Measurements from ENCODE around the gene CLEC6A. TPM values are rescaled to one million over a fixed set of nuclear protein-coding genes. Genes with fewer than 3 reads are reported as not detected.
"Not testable (repeated sequence)": the region's sequence is repeated elsewhere in the genome, so short reads cannot be mapped to it uniquely, and the experiment has no call there.

Gene CLEC6A
- polyA plus RNA-seq, 1 experiment = not detected

- Histone ChIP-seq H3K27me3 (ENCODE audit: control insufficient read depth, insufficient read depth, low read length) (no peaks in the 10 kb centered on the region), H3K27ac (ENCODE audit: low read depth, low read length) (no peak overlapping the region), H3K9me3 (ENCODE audit: control insufficient read depth, insufficient read depth, low read length) (no peaks in the 10 kb centered on the region), H3K4me3 (ENCODE audit: low read depth, low read length) (no peak overlapping the region)
- no peak for TF ChIP-seq CTCF (IDR thresholded peaks at IDR 0.05; ENCODE audit: low read depth, low read length)
- ChIA-PET POLR2A (no interaction called here), CTCF (no interaction called here)
- no peak for DNase-seq (ENCODE audit: low read depth, low spot score)
Measured at GRCh38 chr12:8475508-8476203, 19.9 kb downstream of the CLEC6A start.

DNA sequence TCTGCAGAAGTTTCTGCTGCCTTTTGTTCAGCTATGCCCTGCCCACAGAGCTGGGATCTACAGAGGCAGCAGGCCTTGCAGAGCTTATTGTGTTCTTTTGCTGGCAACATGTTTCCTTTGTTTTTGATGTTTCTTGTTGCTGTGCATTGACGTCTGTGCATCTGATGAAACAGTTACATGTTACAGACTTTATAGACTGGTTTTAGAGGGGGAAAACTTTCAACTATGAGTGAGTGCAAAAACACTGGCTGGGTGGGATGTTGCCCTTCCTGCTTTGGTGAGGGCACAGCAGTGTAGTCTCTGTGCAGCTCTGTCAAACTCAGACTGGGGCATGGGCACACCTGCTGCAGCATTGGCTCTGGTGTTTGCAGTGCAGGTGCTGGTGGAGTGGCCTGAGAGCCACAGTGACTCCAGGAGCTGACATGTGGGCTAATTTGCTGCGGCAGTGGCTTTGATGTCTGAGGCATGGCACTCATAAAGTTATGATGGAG is 26.9 kb downstream of the CLEC6A start:
- TF ChIP-seq CTCF (IDR thresholded peaks at IDR 0.05; ENCODE audit: low read depth, low read length) = no peak
- H3K4me3 ChIP-seq (ENCODE audit: low read depth, low read length) = no peak overlapping the region
- ChIA-PET CTCF (no interaction called here), POLR2A (no interaction called here)
- DNase-seq (ENCODE audit: low read depth, low spot score) = no peak
- peaks cover 5% of the 10 kb centered on the region for H3K9me3 ChIP-seq (ENCODE audit: control insufficient read depth, insufficient read depth, low read length)
- no peak overlapping the region for H3K27ac ChIP-seq (ENCODE audit: low read depth, low read length)
- no peaks in the 10 kb centered on the region for H3K27me3 ChIP-seq (ENCODE audit: control insufficient read depth, insufficient read depth, low read length)

- no peak overlapping the region for H3K27ac ChIP-seq (ENCODE audit: low read depth, low read length)
- no peak overlapping the region for H3K4me3 ChIP-seq (ENCODE audit: low read depth, low read length)
- CTCF ChIA-PET = no interaction called here
- DNase-seq (ENCODE audit: low read depth, low spot score) = no peak
- POLR2A ChIA-PET = no interaction called here
- H3K9me3 ChIP-seq (ENCODE audit: control insufficient read depth, insufficient read depth, low read length) = peaks cover 5% of the 10 kb centered on the region
- TF ChIP-seq CTCF (IDR thresholded peaks at IDR 0.05; ENCODE audit: low read depth, low read length) = no peak
- no peaks in the 10 kb centered on the region for H3K27me3 ChIP-seq (ENCODE audit: control insufficient read depth, insufficient read depth, low read length)
Measured at GRCh38 chr12:8483079-8483478, 27.3 kb downstream of the CLEC6A start.

DNA sequence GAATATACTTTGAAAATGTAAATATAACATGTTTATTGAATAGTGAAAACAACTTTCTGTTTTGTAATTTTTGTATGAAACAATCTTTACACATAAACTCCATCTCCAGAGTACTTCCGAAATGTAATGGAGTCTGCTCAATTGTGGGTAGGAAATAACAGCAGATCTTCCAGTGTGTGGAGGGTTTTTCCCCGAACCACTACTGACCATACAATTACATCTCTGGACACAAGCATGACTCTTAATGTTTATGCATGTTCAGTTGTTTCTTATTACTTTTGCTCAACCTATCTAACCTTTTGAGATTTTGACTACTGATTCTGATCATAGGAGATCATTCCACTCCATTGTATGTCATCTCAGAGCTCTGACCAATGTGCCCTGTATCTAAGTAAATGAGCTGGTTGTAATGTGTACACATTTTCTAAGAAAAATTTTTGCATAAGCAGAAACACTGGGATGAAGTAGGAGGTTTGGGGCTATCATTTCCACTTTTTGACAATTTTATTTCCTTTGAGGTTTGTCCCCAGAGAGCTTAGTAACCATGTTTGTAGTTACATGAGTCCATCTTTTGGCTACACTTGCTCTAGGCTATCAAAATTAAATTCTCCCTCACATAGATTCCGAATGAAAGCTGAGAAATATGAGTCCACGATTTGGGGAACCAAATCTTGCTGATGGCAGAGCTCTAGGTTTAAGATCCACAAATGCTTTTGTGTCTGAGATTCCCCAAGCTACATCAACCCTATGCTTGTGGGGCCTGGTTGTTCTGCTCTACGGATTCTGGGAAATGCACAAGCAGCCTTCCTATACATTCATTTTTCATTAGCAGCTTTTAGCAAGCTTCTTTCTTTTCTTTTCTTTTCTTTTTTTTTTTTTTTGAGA is 36.1 kb downstream of the CLEC6A start:
- Histone ChIP-seq H3K27me3 (ENCODE audit: control insufficient read depth, insufficient read depth, low read length) (no peaks in the 10 kb centered on the region), H3K4me3 (ENCODE audit: low read depth, low read length) (no peak overlapping the region), H3K9me3 (ENCODE audit: control insufficient read depth, insufficient read depth, low read length) (no peaks in the 10 kb centered on the region; the same call in 1 of the 2 replicates), H3K27ac (ENCODE audit: low read depth, low read length) (no peak overlapping the region)
- no peak for DNase-seq (ENCODE audit: low read depth, low spot score)
- no peak for TF ChIP-seq CTCF (IDR thresholded peaks at IDR 0.05; ENCODE audit: low read depth, low read length)
- CTCF ChIA-PET = interaction anchor here (1.0 kb wide), 1 partner anchor 52 kb away, joined by 6 read pairs; no protein-coding TSS in a partner anchor
- POLR2A ChIA-PET = no interaction called here

DNA sequence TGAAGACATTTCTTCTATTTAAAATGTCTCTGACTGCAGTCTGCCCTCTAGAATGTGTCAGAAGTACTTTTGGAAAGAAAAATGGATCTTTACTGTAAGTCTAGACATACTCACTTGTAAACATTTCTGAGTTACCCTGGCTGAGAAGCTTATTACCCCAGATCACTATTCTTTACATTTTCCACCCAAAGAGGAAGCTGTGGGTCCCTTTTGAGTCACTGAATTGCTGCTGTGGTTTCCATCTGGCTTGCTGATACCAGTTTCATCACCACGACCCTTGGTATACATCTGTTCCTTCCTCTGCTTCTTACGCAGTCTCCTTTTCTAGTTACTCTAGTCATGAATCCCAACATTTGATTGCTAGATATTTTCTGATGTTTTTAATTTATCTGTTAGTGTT is 37.3 kb downstream of the CLEC6A start:
- Histone ChIP-seq H3K9me3 (ENCODE audit: control insufficient read depth, insufficient read depth, low read length) (no peaks in the 10 kb centered on the region; the same call in 1 of the 2 replicates), H3K4me3 (ENCODE audit: low read depth, low read length) (no peak overlapping the region), H3K27ac (ENCODE audit: low read depth, low read length) (no peak overlapping the region), H3K27me3 (ENCODE audit: control insufficient read depth, insufficient read depth, low read length) (no peaks in the 10 kb centered on the region)
- ChIA-PET CTCF (no interaction called here), POLR2A (no interaction called here)
- no peak for DNase-seq (ENCODE audit: low read depth, low spot score)
- TF ChIP-seq CTCF (IDR thresholded peaks at IDR 0.05; ENCODE audit: low read depth, low read length) = no peak

- H3K27me3 ChIP-seq (ENCODE audit: control insufficient read depth, insufficient read depth, low read length); H3K4me3 ChIP-seq (ENCODE audit: low read depth, low read length); DNase-seq (ENCODE audit: low read depth, low spot score); H3K27ac ChIP-seq (ENCODE audit: low read depth, low read length); CTCF ChIA-PET; POLR2A ChIA-PET; H3K9me3 ChIP-seq (ENCODE audit: control insufficient read depth, insufficient read depth, low read length): not testable (repeated sequence)
Measured at GRCh38 chr12:8495671-8496070, 39.9 kb downstream of the CLEC6A start.

DNA sequence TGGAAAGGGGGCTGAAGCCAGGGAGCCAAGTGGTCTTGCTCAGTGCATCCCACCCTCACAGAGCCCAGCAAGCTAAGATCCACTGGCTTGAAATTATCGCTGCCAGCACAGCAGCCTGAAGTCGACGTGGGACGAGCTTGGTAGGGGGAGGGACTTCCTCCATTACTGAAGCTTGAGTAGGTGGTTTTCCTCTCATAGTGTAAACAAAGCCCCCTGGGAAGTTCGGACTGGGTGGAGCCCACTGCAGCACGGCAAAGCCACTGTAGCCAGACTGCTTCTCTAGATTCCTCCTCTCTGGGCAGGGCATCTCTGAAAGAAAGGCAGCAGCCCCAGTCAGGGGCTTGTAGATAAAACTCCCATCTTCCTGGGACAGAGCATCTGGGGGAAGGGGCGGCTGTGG is 40.3 kb downstream of the CLEC6A start:
- DNase-seq (ENCODE audit: low read depth, low spot score); H3K4me3 ChIP-seq (ENCODE audit: low read depth, low read length); POLR2A ChIA-PET; H3K27me3 ChIP-seq (ENCODE audit: control insufficient read depth, insufficient read depth, low read length); CTCF ChIA-PET; H3K9me3 ChIP-seq (ENCODE audit: control insufficient read depth, insufficient read depth, low read length); H3K27ac ChIP-seq (ENCODE audit: low read depth, low read length): not testable (repeated sequence)

Data from AG04450 (cell line).